Sigmoid colon (tissue), 7 donors: ENCODE results near the gene KCNH5. TPM values are rescaled to one million over a fixed set of nuclear protein-coding genes. Genes with fewer than 3 reads are reported as not detected.

Experiments used
- DNase-seq: peaks from one replicate; pipeline ENCODE4 v3.0.0-alpha.2; 2019
- H3K27ac ChIP-seq, 4 donors: fragments of 200-600 bp; sonication (generic); one replicate each; pipeline ENCODE4 v1.5.1; 2016 to 2019; ENCODE audit warnings: mild to moderate bottlenecking in 1 of 4
- H3K27me3 ChIP-seq, 3 donors: fragments of 200-600 bp; sonication (generic); one replicate each; pipeline ENCODE4 v1.5.1; 2019; ENCODE audit warnings: mild to moderate bottlenecking in 1 of 3
- H3K36me3 ChIP-seq, 4 donors: fragments of 200-600 bp; sonication (generic); one replicate each; pipeline ENCODE4 v1.5.1; 2016 to 2019
- H3K4me1 ChIP-seq, 4 donors: fragments of 200-600 bp; sonication (generic); one replicate each; pipeline ENCODE4 v1.5.1; 2017 to 2019
- H3K4me3 ChIP-seq, 4 donors: fragments of 200-600 bp; sonication (generic); one replicate each; pipeline ENCODE4 v1.5.1; 2017 to 2019; ENCODE audit warnings: mild to moderate bottlenecking in 2 of 4, moderate library complexity in 1 of 4
- H3K9me3 ChIP-seq, 4 donors: fragments of 200-600 bp in 3 of 4; sonication (generic) in 3 of 4; one replicate each; pipeline versions ENCODE4 v1.5.1 to v1.6.1; 2013 to 2019
- CTCF ChIP-seq, 4 experiments: fragments of 450-650 bp in 3 of 4; fragments of 200-600 bp in 1 of 4; IDR thresholded peaks; one replicate each; pipeline ENCODE4 v1.5.1; 2016 to 2019; ENCODE audit warnings: antibody characterized with exemption in 4 of 4, mild to moderate bottlenecking in 3 of 4, moderate library complexity in 2 of 4
- EP300 ChIP-seq, 4 donors: sonication (generic); formaldehyde crosslinking; IDR thresholded peaks; one replicate each; pipeline ENCODE4 v1.6.1; 2017; ENCODE audit warnings: antibody characterized with exemption in 4 of 4
- POLR2A ChIP-seq, 2 donors: fragments of 450-650 bp; IDR thresholded peaks; one replicate each; pipeline ENCODE4 v1.6.1; 2016; ENCODE audit warnings: antibody characterized with exemption in 2 of 2, mild to moderate bottlenecking in 2 of 2, moderate library complexity in 2 of 2
- POLR2AphosphoS5 ChIP-seq, 4 donors: sonication (generic); formaldehyde crosslinking; IDR thresholded peaks; one replicate each; pipeline ENCODE4 v1.6.1; 2017; ENCODE audit warnings: antibody characterized with exemption in 4 of 4
- WGBS, 2 donors: extraction: QIAGEN DNeasy Blood & Tissue Kit; methylation state at CpG; one replicate each; pipeline ENCODE4 v1.1.7; 2013; 5-methylcytosine and 5-hydroxymethylcytosine counted together
- intact Hi-C: fragments of 100-400 bp; cut with DNase I; formaldehyde crosslinking; loops from one replicate; pipeline ENCODE4 v1.15.1; 2023
- polyA plus RNA-seq, 3 donors: library from polyadenylated mRNA; stranded (reverse); fragments of 200-250 nt; gene quantifications; one replicate each; pipeline ENCODE4 v1.2.3, GENCODE V29; 2013
- total RNA-seq, 4 donors: library from RNA; depleted of rRNA; stranded (reverse); fragments of >200 nt; gene quantifications; one replicate each; pipeline ENCODE4 v1.1.0, GENCODE V29; 2016
- donor health status: healthy with polysubstance abuse.
- donor health status: Bipolar disorder and iron deficiency.
- donor health status: healthy.

Gene KCNH5
- total and polyA plus RNA-seq, 7 donors: 0.09 to 0.36 (median 0.27) TPM; not detected in 2

GRCh38 chr14:62667421-62667914 is 377.8 kb downstream of the KCNH5 start:
- intact Hi-C loops: no loop called here
- 79 to 84% methylated on average over 4 of the region's 4 CpGs for WGBS, 2 donors
- TF ChIP-seq EP300 (IDR thresholded peaks at IDR 0.05) (no peak), POLR2AphosphoS5 (IDR thresholded peaks at IDR 0.05) (no peak), CTCF (IDR thresholded peaks at IDR 0.05) (no peak), POLR2A (IDR thresholded peaks at IDR 0.05) (no peak)

GRCh38 chr14:62665286-62665685 is 380.0 kb downstream of the KCNH5 start:
- Histone ChIP-seq H3K4me3 (no peak overlapping the region), H3K27ac (no peak overlapping the region), H3K9me3 (no peaks in the 10 kb centered on the region), H3K27me3 (no peaks in the 10 kb centered on the region), H3K36me3 (no peaks in the 10 kb centered on the region), H3K4me1 (no peaks in the 10 kb centered on the region)
- no peak for TF ChIP-seq EP300 (IDR thresholded peaks at IDR 0.05)
- no peak for TF ChIP-seq POLR2AphosphoS5 (IDR thresholded peaks at IDR 0.05)
- TF ChIP-seq POLR2A (IDR thresholded peaks at IDR 0.05): no peak
- TF ChIP-seq CTCF (IDR thresholded peaks at IDR 0.05): no peak
- intact Hi-C loops: no loop called here
- DNase-seq: no peak
- 0 to 26% methylated on average over 3 of the region's 3 CpGs for WGBS, 2 donors

More at GRCh38 chr14:62667421-62667914, 377.8 kb downstream of the KCNH5 start:
- H3K27ac ChIP-seq: no peak overlapping the region
- H3K4me1 ChIP-seq: no peaks in the 10 kb centered on the region
- no peaks in the 10 kb centered on the region for H3K9me3 ChIP-seq
- DNase-seq: no peak
- no peaks in the 10 kb centered on the region for H3K36me3 ChIP-seq
- H3K4me3 ChIP-seq: no peak overlapping the region
- no peaks in the 10 kb centered on the region for H3K27me3 ChIP-seq

- Histone ChIP-seq H3K9me3 (no peaks in the 10 kb centered on the region), H3K27ac (no peak overlapping the region), H3K36me3 (no peaks in the 10 kb centered on the region), H3K27me3 (no peaks in the 10 kb centered on the region), H3K4me1 (no peaks in the 10 kb centered on the region), H3K4me3 (no peak overlapping the region)
- TF ChIP-seq CTCF (IDR thresholded peaks at IDR 0.05) (no peak), POLR2AphosphoS5 (IDR thresholded peaks at IDR 0.05) (no peak), EP300 (IDR thresholded peaks at IDR 0.05) (no peak), POLR2A (IDR thresholded peaks at IDR 0.05) (no peak)
- intact Hi-C loops: no loop called here
- no peak for DNase-seq
- 71 to 84% methylated on average over 4 of the region's 4 CpGs for WGBS, 2 donors
Observed at GRCh38 chr14:62663456-62663821, 381.8 kb downstream of the KCNH5 start.

- no peaks in the 10 kb centered on the region for H3K9me3 ChIP-seq
- no peaks in the 10 kb centered on the region for H3K36me3 ChIP-seq
- intact Hi-C loops: no loop called here
- no peak for DNase-seq
- H3K27ac ChIP-seq: no peak overlapping the region
- H3K4me3 ChIP-seq: no peak overlapping the region
- H3K4me1 ChIP-seq: no peaks in the 10 kb centered on the region
- 20 to 29% methylated on average over 11 of the region's 11 CpGs for WGBS, 2 donors
- no peaks in the 10 kb centered on the region for H3K27me3 ChIP-seq
- TF ChIP-seq EP300 (IDR thresholded peaks at IDR 0.05) (no peak), POLR2A (IDR thresholded peaks at IDR 0.05) (no peak), POLR2AphosphoS5 (IDR thresholded peaks at IDR 0.05) (no peak), CTCF (IDR thresholded peaks at IDR 0.05) (no peak)
Observed at GRCh38 chr14:62662811-62663455, 382.3 kb downstream of the KCNH5 start.

- TF ChIP-seq EP300 (IDR thresholded peaks at IDR 0.05) (no peak), POLR2AphosphoS5 (IDR thresholded peaks at IDR 0.05) (no peak), CTCF (IDR thresholded peaks at IDR 0.05) (no peak), POLR2A (IDR thresholded peaks at IDR 0.05) (no peak)
- Histone ChIP-seq H3K4me3 (no peak overlapping the region), H3K36me3 (no peaks in the 10 kb centered on the region), H3K9me3 (no peaks in the 10 kb centered on the region), H3K27ac (no peak overlapping the region), H3K4me1 (no peaks in the 10 kb centered on the region), H3K27me3 (no peaks in the 10 kb centered on the region)
- intact Hi-C loops: no loop called here
- 86 to 92% methylated on average over 1 of the region's 1 CpG for WGBS, 2 donors
- DNase-seq: no peak
Observed at GRCh38 chr14:62661818-62662217, 383.4 kb downstream of the KCNH5 start.
